ENCODE measurements around the gene MAP3K12.
"Not testable (repeated sequence)": the region's sequence is repeated elsewhere in the genome, so short reads cannot be mapped to it uniquely, and the experiment has no call there.

Gene MAP3K12, protein sequence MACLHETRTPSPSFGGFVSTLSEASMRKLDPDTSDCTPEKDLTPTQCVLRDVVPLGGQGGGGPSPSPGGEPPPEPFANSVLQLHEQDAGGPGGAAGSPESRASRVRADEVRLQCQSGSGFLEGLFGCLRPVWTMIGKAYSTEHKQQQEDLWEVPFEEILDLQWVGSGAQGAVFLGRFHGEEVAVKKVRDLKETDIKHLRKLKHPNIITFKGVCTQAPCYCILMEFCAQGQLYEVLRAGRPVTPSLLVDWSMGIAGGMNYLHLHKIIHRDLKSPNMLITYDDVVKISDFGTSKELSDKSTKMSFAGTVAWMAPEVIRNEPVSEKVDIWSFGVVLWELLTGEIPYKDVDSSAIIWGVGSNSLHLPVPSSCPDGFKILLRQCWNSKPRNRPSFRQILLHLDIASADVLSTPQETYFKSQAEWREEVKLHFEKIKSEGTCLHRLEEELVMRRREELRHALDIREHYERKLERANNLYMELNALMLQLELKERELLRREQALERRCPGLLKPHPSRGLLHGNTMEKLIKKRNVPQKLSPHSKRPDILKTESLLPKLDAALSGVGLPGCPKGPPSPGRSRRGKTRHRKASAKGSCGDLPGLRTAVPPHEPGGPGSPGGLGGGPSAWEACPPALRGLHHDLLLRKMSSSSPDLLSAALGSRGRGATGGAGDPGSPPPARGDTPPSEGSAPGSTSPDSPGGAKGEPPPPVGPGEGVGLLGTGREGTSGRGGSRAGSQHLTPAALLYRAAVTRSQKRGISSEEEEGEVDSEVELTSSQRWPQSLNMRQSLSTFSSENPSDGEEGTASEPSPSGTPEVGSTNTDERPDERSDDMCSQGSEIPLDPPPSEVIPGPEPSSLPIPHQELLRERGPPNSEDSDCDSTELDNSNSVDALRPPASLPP

GRCh38 chr12:53499266-53500141 is at the start of gene MAP3K12:
Gene MAP3K12, minus strand, starts transcription at chr12:53499458. Its CDS starts 12,067 bp downstream, at chr12:53487391.
- peak; percentile 59 to 72 for DNase-seq

- not testable (repeated sequence) for DNase-seq
Measured at GRCh38 chr12:53548354-53548753, 49.1 kb upstream of the MAP3K12 start.

- DNase-seq = peak; percentile 43 to 49
Measured at GRCh38 chr12:53543539-53543938, 44.3 kb upstream of the MAP3K12 start.

DNA sequence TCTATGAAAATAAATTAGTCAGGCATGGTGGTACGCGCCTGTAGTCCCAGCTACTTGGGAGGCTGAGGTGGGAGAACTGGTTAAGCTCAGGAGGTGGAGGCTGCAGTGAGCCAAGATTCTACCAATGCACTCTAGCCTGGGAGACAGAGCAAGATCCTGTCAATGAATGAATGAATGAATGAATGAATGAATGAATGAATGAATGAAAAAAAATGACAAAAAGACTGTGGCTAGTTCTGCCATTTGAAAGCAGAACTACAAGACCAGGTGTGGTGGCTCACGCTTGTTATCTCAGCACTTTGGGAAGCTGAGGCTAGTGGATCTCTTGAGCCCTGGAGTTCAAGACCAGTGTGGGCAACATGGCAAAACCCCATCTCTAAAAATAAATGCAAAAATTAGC is 40.3 kb upstream of the MAP3K12 start:
- no peak for DNase-seq

DNA sequence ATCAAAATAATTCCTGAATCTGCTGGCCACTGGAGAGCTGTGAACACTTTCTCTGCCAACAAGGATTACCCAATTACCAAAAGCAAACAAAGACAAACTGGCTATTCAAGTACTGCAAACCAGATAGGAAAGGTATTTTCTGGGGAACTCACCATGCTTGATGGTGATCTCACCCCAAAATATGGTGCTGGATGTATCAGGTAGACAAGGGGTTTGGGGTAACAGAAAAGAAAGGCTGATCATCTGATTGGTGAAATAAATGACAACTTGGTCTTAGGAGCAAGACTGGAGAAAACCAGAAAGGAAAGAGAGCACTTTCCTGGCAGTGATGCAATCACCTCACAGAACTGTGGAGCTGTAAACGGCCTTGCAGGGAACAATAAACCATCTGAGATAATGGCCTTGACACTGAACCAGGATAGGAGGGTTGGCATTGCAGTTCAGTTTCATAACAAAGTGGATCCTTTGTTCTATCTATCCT is 39.0 kb upstream of the MAP3K12 start:
- DNase-seq = no peak

DNA sequence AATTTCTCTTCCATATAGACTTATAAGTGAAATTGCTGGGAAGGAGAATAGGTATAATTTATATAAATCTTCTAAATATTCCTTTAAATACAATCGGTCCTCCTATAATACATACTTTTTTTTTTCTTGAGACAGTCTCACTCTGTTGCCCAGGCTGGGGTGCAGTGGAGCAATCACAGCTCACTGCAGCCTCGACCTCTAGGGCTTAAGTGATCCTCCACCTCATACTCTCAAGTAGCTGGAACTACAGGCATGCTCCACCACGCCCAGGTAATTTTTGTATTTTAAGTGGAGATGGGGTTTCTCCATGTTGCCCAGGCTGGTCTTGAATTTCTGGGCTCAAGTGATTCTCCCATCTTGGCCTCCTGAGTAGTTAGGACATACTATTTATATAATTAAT is 37.7 kb upstream of the MAP3K12 start:
- no peak for DNase-seq

DNA sequence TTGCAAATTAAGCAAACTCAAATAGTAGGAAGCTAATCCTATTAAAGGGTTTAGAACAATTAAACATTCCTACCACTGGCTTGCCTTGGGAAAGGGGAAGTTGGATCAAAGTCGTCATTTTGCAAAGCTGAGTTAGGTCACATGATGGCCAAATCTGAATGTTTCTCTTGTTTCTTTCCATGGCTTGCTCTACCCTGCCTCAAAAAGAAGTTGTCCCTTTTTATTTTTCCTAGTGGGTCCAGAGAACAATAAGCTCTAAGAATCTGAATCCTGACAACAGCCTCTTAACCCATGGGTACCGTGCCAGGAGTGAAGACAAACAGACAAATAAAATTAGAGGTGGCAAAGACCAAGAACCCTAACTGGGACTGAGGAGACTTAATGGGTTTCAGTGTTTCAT is 34.2 kb upstream of the MAP3K12 start:
- DNase-seq = no peak

DNA sequence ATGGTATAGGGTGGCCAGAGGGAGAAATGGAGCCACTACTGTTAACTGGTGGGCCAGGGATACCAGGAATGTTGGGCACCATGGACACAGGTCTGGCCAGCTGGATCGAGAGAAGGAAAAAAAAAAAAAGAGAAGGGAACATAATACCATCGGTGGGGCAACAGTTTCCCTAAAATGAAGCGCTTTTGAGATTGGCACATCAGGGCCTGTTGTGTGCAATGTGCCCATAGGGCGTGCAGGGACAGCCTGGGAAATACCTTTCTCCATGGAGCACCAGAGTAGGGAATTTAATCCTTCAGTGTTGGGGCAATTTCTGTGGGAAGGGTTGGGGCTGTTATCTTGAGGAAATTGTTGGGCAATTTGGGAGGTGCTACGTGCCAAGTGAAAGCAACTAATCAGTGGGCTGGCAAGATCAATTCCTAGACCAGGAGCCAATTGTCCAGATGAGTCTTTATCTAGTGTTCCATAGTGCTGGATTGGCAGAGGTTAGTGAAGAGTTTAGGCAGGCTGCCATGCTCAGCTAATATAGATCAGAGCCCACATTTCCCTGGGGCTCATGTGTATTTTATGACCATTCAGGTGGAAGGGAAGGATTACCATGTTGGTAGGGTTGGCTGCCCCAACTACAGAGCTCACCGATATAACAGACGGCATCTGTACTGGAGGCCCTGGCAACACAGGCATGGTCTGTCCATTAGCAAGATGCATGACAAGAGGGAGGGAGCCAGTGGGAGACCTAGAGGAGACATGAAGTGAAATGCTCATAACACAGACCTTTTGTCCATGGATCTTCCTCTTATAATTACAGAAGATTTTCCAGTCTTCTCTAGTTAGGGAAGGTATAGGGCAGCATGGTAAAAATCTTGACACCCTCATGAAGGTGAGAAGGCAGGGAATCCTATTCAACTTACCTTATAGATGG is 33.5 kb upstream of the MAP3K12 start:
- DNase-seq = no peak

- no peak for DNase-seq
Measured at GRCh38 chr12:53532021-53532420, 32.8 kb upstream of the MAP3K12 start.

DNA sequence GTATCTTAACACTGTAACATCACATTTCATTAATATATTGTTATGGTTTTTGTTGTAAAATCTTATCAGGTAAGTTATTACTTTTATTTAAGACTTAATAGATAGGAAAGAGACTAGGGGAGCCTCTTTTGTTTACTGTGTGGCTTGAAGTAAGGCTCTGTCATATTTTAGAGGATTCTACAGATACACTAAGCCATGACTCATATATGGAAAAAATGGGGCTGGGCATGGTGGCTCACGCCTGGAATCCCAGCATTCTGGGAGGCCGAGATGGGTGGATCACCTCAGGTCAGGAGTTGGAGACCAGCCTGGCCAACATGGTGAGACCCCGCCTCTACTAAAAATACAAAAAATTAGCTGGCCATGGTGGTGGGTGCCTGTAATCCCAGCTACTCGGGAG is 31.7 kb upstream of the MAP3K12 start:
- DNase-seq = no peak

DNA sequence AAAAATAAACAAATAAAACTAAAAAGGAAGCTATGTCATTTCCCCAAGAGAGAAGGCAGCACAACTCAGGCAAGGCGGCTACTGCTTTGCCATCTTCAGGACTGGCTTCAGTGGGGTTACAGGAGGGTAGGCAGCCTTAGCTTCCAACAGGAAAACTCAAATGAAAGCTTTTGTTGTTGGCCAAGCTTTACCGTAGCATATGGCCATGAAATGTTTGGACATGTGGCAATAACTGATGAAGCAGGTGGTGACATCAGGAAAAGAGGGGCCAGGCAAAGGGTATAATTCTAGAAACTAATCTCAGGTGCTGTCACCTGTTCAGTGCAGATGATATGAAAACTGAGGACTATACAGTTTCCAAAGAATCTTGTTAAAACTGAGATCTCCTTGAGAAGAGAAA is 30.8 kb upstream of the MAP3K12 start:
- DNase-seq = no peak

DNA sequence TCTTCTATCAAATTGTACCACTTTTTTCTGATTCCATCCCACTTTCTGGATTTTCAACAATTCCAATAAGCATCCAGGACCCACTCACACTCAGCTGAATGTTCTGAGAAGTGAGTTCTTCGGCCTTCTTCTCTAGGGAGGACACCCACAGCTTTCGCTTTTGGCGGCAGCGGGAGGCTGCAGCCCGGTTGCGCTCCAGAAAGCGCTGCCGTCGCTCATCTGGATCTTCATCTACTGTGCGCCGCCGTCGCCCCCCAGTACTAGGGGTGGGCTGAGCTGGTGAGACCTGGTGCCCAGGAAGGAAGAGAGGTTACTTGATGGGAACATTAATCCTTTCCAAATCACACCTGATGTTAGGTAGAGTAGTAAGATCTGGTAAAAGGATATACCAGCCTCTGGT is 25.2 kb upstream of the MAP3K12 start:
- no peak for DNase-seq

- DNase-seq = no peak
Measured at GRCh38 chr12:53523131-53523530, 23.9 kb upstream of the MAP3K12 start.

- no peak for DNase-seq
Measured at GRCh38 chr12:53518381-53518780, 19.1 kb upstream of the MAP3K12 start.

- no peak for DNase-seq
Measured at GRCh38 chr12:53516758-53517455, 17.6 kb upstream of the MAP3K12 start.

- no peak for DNase-seq
Measured at GRCh38 chr12:53515291-53515680, 16.0 kb upstream of the MAP3K12 start.

DNA sequence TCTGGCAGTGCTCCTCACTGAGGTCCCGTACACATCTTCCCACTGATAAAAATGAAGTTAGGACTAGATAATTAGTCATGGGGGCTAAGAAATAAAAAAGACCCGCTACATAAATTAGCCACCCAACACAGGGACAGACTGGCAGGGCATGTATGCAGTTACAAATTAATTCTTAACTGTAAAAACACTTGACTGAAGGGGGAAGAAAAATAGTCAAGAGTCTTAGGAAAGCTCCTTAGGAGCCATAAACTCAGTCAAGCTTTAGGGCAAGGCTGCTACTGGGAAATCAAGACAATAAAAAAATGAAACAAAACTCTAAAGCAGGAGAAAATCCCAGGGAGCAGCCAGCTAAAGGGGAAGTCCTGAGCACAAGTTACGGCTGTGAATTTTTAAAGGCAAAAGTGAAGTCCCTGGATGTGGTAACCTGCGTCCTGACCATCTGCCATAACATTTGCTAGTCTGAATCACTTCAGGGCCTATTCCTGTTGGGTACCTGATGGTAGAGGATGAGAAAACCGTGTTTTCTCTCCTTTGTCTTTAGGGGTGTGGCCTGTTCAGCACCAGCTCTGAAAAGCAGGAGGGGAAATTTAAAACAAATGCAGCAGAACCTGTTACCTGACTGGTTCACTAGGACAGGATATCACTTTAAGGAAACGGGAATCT is 15.5 kb upstream of the MAP3K12 start:
- DNase-seq = no peak

DNA sequence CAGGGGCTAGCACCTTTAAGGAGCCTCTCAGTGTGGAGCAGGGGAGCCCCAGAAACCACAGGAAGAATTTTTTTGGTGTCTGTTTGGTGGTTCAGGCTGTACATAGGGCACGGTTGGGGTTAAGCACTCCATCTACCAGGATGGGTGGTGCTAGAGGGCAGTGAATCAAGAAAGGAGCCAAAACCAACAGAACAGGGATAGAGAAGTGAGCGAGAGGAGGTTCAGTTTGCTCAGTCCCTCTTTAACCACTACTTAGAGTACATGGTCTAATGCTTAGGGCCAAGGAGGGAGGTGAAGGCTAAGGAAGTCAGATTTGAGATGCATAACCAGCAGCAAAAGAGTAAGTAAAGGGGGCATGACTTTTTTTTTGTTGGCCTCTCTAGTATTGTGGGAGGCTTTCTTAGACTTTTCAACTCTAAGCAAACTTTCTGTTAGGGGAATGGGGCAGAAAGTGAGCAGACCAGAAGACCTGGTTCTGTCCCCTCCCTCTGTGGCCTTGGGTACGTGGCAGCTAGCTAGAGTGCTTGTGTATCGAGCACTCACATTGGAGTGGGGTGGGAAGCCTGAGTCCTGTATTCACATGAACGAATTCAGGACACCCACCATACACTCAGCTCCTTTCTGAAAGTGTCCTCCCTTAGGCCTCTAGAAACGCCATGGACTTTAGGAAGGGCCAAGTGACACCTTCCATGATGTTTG is 14.6 kb upstream of the MAP3K12 start:
- no peak for DNase-seq

DNA sequence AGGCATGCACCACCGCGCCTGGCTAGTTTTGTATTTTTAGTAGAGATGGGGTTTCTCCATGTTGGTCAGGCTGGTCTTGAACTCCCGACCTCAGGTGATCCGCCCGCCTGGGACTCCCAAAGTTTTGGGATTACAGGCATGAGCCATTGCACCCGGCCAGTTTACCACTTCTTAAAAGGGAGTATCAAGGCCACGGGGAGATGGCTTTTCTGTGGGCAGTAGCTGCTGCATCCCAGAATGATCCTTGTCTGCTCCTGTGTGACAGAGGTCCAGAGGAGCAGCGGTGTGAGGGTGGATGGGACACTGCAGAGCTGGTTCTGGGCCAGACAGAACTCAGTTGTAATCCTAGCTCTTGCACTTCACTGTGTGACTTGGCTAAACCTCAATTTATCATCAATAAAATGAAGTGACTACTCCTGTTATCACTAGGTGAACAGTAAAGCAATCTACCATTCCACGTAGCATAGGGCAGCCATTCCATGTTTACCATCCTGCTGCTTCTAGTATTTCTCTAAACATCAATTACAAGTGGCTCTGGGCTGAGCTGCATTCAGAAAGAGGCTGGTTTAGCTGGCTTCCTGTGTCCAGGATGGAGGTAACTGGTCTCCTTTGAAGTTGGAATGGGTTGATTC is 11.0 kb upstream of the MAP3K12 start:
- no peak for DNase-seq

Measured in stimulated activated CD4-positive, alpha-beta T cell treated with anti-CD3 and anti-CD28 coated beads, Interleukin-2, amount 100 ng/mL, for 24 hours (primary cell).